COLO668 (cell line): ENCODE data around the gene TRIM49D1.
"Not testable (repeated sequence)": the region's sequence is repeated elsewhere in the genome, so short reads cannot be mapped to it uniquely, and the experiment has no call there.

ENCODE experiments used
- DNase-seq: peaks from one replicate; lab custom pipeline; 2025; ENCODE audit not compliant: unreplicated experiment; lab: John Stamatoyannopoulos, UW

TRIM49D1 gene, protein sequence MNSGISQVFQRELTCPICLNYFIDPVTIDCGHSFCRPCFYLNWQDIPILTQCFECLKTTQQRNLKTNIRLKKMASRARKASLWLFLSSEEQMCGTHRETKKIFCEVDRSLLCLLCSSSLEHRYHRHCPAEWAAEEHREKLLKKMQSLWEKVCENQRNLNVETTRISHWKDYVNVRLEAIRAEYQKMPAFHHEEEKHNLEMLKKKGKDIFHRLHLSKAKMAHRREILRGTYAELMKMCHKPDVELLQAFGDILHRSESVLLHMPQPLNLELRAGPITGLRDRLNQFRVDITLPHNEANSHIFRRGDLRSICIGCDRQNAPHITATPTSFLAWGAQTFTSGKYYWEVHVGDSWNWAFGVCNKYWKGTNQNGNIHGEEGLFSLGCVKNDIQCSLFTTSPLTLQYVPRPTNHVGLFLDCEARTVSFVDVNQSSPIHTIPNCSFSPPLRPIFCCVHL

DNA sequence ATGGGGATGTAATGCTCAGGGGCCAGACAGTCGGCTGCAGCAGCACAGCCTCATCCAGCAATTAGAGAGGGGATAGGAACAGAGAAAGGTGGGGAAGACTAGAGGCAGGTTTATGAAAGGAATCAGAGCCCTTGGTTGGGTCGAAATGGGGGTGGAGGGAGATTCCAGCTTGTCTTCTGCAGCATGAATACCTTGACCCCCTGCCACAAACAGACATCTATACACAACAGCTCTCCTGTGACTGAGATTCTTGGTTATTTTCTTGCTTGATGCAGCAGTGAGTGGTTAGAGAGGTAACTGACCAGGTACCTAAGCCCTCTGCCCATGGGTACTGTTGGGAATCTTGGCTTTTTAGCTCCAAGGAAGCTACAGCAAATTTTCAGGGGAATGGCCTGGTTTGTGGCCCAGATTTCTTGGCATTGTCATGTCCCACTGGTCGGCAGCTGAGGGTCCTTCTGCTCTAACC lies at the start of gene TRIM49D1:
Gene TRIM49D1, minus strand, starts transcription at position 51 of the 466 bp plus-strand sequence. CDS start 4,535 bp downstream, outside the sequence.
- no peak for DNase-seq

DNA sequence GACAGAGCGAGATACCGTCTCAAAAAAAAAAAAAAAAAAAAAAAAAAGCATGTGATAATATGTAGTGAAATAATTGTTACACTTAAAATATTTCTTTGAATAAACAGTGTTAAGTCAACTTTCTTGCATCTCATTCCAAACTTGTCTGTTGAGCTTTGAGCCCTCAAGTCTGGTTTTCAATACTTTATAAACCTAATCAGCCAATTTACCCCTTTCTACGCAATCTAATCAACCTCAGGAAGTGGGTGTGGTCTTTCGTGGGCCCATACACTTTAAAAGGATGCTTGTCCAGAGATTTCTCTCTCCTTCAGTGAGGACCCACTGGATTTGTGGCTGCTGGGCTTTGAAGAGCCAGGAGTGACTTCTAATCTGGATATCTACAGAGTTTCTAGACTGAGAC lies 43.7 kb upstream of the TRIM49D1 start, which contains the start of gene TRIM64:
Gene TRIM64, plus strand, starts transcription at position 301 of the 400 bp plus-strand sequence. CDS start 2,467 bp downstream, outside the sequence.
- DNase-seq, result not testable (repeated sequence)

DNA sequence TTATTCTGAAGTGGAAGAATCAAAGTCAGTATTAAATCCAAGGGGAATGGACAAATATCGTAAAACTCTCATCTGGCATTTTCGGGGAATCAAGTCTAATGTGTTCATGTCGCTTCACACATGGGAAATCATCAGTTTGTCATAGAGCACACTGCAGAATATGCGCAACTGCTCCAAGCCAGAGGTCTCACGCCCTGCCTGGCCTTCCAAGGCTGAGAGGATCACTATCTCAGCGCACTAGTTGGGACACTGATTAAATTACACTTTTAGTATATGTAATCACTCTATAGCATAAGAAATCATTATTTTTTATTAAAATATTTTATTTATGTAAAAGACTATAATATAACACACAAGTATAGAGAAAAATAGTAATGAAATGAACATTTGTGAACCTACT lies 38.8 kb upstream of the TRIM49D1 start:
- not testable (repeated sequence) for DNase-seq

DNA sequence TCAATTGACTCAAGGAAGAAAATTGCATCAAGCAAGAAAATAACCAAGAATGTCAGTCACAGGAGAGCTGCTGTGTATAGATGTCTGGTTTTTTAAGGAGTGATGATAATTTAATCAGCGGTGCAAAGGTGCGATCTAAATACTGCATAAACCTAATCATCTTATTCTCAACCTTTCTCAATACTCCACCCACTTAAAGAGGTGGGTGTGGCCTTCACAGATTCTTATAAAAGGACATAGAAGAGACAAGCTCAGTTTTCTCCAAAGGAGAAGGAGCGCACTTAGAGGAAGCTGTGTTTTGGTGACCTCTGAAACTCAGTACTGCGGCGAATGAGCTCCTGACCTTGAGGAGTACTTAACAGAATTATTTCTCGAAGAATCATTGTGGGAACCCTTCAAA lies 1.7 kb upstream of the TRIM49D1 start, which contains the start of gene TRIM49D2:
Gene TRIM49D2, plus strand, starts transcription at position 301 of the 400 bp plus-strand sequence. CDS start 2,698 bp downstream, outside the sequence.
- not testable (repeated sequence) for DNase-seq

DNA sequence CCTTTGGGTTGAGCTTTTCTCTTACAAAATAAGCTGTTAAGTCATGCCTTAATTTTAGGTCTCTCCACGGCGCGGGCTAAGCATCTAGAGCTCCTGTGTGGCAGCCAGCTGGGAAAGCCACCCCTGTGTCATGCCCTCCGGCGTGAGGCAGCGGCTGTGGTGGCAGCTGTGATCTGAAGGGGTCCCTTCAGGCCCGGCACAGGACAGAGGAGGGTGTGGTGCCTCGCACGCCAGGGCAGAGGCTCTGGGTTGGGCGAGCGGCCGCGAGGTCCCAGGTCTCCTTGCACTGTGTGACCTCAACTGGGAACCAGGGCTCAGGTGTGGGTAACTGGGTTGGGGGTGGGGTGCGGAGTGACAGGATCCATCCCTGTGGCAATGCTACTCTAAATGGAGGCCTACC lies 21.2 kb downstream of the TRIM49D1 start:
- not testable (repeated sequence) for DNase-seq

DNA sequence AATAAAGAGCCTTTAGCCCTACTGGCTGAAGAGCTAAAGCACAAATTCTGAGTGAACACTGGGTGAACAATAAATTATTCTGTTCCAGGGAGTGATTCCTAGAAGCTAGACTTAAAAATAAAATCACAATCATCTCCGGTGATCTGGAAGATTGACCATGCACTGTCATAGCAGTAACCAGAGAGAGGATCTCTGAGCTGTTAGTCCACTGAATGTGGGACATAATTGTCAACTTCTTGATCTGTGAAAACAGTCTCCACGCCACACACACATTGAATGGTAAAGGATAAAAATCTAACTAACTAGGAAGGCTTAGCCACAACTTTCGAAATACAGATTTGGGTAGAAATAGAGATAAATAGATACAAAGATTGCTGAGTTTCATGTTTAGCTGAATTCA lies 28.8 kb downstream of the TRIM49D1 start:
- DNase-seq, result not testable (repeated sequence)

DNA sequence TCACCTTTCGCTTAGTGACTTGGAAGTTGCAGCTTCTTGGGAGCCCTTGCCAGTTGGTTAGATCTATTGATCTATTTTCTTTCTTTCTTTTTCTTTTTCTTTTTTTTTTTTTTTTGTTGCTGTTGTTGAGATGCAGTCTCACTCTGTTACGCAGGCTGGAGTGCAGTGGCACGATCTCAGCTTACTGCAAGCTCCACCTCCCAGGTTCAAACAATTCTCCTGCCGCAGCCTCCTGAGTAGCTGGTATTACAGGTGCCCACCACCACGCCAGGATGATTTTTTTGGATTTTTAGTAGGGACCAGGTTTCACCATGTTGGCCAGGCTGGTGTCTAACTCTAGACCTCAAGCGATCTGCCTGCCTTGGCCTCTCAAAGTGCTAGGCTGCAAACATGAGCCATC lies 44.5 kb downstream of the TRIM49D1 start:
- not testable (repeated sequence) for DNase-seq

DNA sequence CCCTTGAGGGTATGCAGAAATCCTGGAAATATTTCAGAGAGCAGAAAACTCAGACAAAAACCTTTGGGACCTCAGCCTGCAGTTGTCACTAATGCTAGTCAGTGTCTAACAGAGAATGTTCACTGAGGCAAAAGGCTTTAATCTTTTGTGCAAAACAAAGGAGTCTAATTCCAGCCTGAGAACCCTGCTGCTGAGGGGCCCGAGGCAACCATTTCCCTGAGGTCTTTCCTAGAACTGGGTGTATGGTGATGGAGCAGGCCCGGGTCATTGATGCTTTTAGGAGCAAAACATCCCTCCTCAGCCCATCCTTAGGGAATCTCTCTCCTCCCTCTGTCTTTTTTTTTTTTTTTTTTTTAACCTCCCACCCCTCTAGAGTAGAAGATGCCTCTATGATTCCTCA lies 49.5 kb downstream of the TRIM49D1 start:
- not testable (repeated sequence) for DNase-seq

DNA sequence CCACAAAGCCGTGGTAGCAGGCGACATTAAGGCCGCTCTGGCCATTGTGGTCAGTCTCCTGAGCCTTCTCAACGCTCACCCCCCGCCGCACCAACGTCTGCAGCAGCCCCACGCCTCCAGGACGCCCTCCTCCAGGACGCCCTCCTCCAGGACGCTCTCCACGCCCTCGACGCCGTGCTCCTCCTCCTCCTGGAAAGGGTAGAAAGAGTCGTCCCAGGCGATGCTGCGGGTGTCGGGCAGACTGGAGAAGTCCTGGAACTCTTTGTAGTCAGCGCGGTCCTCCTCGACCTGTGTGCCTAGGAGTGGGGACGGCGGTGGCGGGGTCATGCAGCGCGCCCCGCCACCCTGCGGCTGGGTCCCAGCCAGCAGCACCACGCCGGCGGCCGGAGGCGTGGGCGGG lies 56.8 kb downstream of the TRIM49D1 start:
- not testable (repeated sequence) for DNase-seq

DNA sequence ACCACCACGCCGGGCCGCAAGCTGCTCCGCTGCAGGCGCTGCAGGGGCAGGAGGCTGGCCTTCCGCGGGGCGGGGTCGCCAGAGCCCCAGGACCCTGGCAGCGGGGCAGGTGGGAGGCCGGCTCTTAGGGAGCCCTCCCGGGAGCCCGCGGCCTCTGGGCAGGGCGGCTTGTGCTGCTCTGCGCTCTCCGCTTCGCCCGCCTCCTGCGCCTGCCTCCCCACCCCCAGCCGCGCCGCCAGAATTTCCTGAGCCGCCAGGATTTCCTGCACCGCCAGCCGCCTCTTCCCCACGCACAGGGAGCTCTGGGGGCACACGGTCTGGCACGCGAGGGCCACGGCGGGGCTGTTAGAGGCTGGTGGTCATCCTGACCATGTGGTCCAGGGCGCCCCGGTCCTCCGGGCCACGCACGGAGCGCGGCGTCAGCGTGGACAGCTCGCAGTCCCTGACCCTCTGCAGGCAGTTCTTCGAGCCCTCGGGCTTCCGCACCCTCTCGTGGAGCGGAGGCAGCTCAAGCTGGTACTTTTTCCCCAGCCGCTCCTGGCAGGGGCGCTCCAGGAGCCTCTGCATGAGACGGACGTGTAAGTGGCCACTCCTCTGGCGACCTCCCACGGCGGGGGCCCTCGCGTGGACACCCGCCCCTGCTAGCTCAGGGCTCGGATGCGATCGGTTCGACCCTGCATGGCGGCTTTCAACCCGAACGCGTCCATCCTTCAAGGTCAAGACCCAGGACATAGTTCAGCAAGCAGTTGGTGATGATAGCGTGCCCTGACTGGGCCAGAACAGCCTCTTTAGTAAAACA lies 57.9 kb downstream of the TRIM49D1 start:
- DNase-seq, result not testable (repeated sequence)
